Measurements from ENCODE around the gene OR1N2. TPM values are rescaled to one million over a fixed set of nuclear protein-coding genes. Genes with fewer than 3 reads are reported as not detected.

OR1N2 gene
- total and polyA plus RNA-seq, 10 of the 15 experiments (the other 5 are each of a cell fraction or from before 2014, with no cell fraction given): 0.08 TPM; not detected in 9

- TF ChIP-seq CUX1 (IDR thresholded peaks at IDR 0.05; ENCODE audit: insufficient replicate concordance, low read depth, low read length) (no peak), RBBP5 (conservative IDR thresholded peaks at IDR 0.05) (no peak), ATF7 (IDR thresholded peaks at IDR 0.05; ENCODE audit: low read depth) (no peak)
Observed at GRCh38 chr9:122518841-122519240, 34.1 kb upstream of the OR1N2 start, which contains the start of gene OR1J4 (continued).

GRCh38 chr9:122519376-122519775 is 33.5 kb upstream of the OR1N2 start:
- Histone ChIP-seq H3K79me2 (ENCODE audit: control insufficient read depth, insufficient read depth, low read length) (no peaks in the 10 kb centered on the region), H4K20me1 (ENCODE audit: control insufficient read depth, insufficient read depth) (no peaks in the 10 kb centered on the region), H3K4me3 (no peak overlapping the region), H3K27me3 (replicated peaks in 1 of 2; ENCODE audit: control insufficient read depth in 2 of 2, insufficient read depth in 2 of 2, low read length in 1 of 2) (no peaks in the 10 kb centered on the region), H3K4me2 (ENCODE audit: control insufficient read depth, insufficient read depth) (no peak overlapping the region), H3K27ac (ENCODE audit: control insufficient read depth, insufficient read depth) (no peak overlapping the region), H2AFZ (ENCODE audit: control insufficient read depth, low read depth, low read length) (no peak overlapping the region), H3K9me3 (replicated peaks; ENCODE audit: control insufficient read depth, insufficient read depth, low read length) (no peaks in the 10 kb centered on the region), H3K36me3 (ENCODE audit: control insufficient read depth in 2 of 2, insufficient read depth in 2 of 2, low read length in 1 of 2) (no peaks in the 10 kb centered on the region), H3K4me1 (ENCODE audit: control insufficient read depth, insufficient read depth, low read length) (no peaks in the 10 kb centered on the region), H3K9ac (ENCODE audit: control insufficient read depth, insufficient read depth, low read length) (no peak overlapping the region)
- intact Hi-C loops (cut with micrococcal nuclease; ENCODE audit: unreplicated experiment) (no loop called here), in situ Hi-C loops (cut with MboI) (no loop called here)
- no peak for ATAC-seq
- no TSS peak for BruUV-seq (replicated peaks)
- CTCF ChIA-PET: no interaction called here
- 77% methylated on average over 3 of the region's 3 CpGs for WGBS (ENCODE audit: insufficient coverage, insufficient replicate concordance, low lambda C conversion rate, missing lambda C conversion rate)
- POLR2A ChIA-PET: no interaction called here
- DNase-seq (ENCODE audit: low read depth, low spot score): no peak
- SMC1A ChIA-PET (ENCODE audit: uncharacterized antibody, unreplicated experiment): interaction anchor here (2.0 kb wide), 1 partner anchor 21 kb away, joined by 5 read pairs; no protein-coding TSS in a partner anchor
- RAD21 ChIA-PET (ENCODE audit: unreplicated experiment): no interaction called here
- FAIRE-seq: no peak
- TF ChIP-seq SREBF2 (IDR thresholded peaks at IDR 0.05; ENCODE audit: low read length) (no peak), POLR2A (IDR thresholded peaks at IDR 0.05; ENCODE audit: low read depth, low read length) (no peak), RB1 (IDR thresholded peaks at IDR 0.05; ENCODE audit: borderline replicate concordance) (no peak), MLLT1 (IDR thresholded peaks at IDR 0.05) (no peak), CHD1 (IDR thresholded peaks at IDR 0.05; ENCODE audit: low read depth, low read length) (no peak), EGR1 (IDR thresholded peaks at IDR 0.05; ENCODE audit: borderline replicate concordance in 1 of 2, low read depth in 2 of 2, low read length in 2 of 2) (no peak), NR2F1 (conservative IDR thresholded peaks at IDR 0.05) (no peak), PRDM15 (CRISPR knock-in tag; IDR thresholded peaks at IDR 0.05) (no peak), IRF5 (IDR thresholded peaks at IDR 0.05; ENCODE audit: borderline replicate concordance) (no peak)

All from GM12878 (cell line).